Liver (tissue), 9 donors: ENCODE results near the gene CEP126. TPM values are rescaled to one million over a fixed set of nuclear protein-coding genes. Genes with fewer than 3 reads are reported as not detected.

Source experiments
- DNase-seq: peaks from one replicate; pipeline ENCODE4 v3.0.0-alpha.2; 2017; ENCODE audit warnings: low spot score
- H3K27ac ChIP-seq, 2 donors: one replicate each; pipeline ENCODE4 v1.7.0; 2013; ENCODE audit warnings: inconsistent platforms in 2 of 2, low read length in 2 of 2, control low read depth in 1 of 2, low read depth in 1 of 2, mild to moderate bottlenecking in 1 of 2
- H3K27me3 ChIP-seq, 4 donors: one replicate each; pipeline versions ENCODE4 v1.6.1 to v1.7.0; 2013; ENCODE audit warnings: low read length in 3 of 4, inconsistent platforms in 1 of 4, mild to moderate bottlenecking in 1 of 4, moderate library complexity in 1 of 4; ENCODE audit not compliant: control insufficient read depth in 4 of 4, insufficient read depth in 4 of 4
- H3K36me3 ChIP-seq, 4 donors: one replicate each; pipeline versions ENCODE4 v1.6.1 to v1.7.0; 2013; ENCODE audit warnings: low read length in 3 of 4, mild to moderate bottlenecking in 3 of 4, low read depth in 1 of 4, moderate library complexity in 1 of 4; ENCODE audit not compliant: control insufficient read depth in 4 of 4, insufficient read depth in 3 of 4
- H3K4me1 ChIP-seq, 4 donors: one replicate each; pipeline versions ENCODE4 v1.6.1 to v1.7.0; 2013; ENCODE audit warnings: low read length in 3 of 4, mild to moderate bottlenecking in 3 of 4, moderate library complexity in 1 of 4; ENCODE audit not compliant: control insufficient read depth in 4 of 4, insufficient read depth in 4 of 4
- H3K4me3 ChIP-seq, 3 donors: one replicate each; pipeline versions ENCODE4 v1.6.1 to v1.7.0; 2013; ENCODE audit warnings: low read length in 3 of 3, control low read depth in 1 of 3, low read depth in 1 of 3, mild to moderate bottlenecking in 1 of 3
- H3K9ac ChIP-seq, 2 donors: one replicate each; pipeline ENCODE4 v1.7.0; 2013; ENCODE audit warnings: low read length in 2 of 2, mild to moderate bottlenecking in 2 of 2, moderate library complexity in 2 of 2, control low read depth in 1 of 2, low read depth in 1 of 2
- H3K9me3 ChIP-seq, 4 donors: one replicate each; pipeline versions ENCODE4 v1.6.1 to v1.7.0; 2013; ENCODE audit warnings: low read length in 3 of 4; ENCODE audit not compliant: control insufficient read depth in 4 of 4
- ATF3 ChIP-seq: IDR thresholded peaks from 2 replicates; pipeline ENCODE4 v1.6.1; 2016; ENCODE audit warnings: antibody characterized with exemption
- CTCF ChIP-seq: fragments of 150-350 bp; IDR thresholded peaks from 2 replicates; pipeline ENCODE4 v1.5.1; 2017; ENCODE audit warnings: improper control_type of control experiment, low read depth, low read length; ENCODE audit not compliant: missing input control
- EGR1 ChIP-seq, 2 donors: IDR thresholded peaks; 2 replicates each; pipeline ENCODE4 v1.6.1; 2016 to 2018; ENCODE audit warnings: antibody characterized with exemption in 2 of 2, low read depth in 2 of 2
- FOXA1 ChIP-seq: IDR thresholded peaks from 2 replicates; pipeline ENCODE4 v1.6.1; 2016; ENCODE audit warnings: antibody characterized with exemption
- FOXA2 ChIP-seq: IDR thresholded peaks from 2 replicates; pipeline ENCODE4 v1.6.1; 2016; ENCODE audit warnings: antibody characterized with exemption
- GABPA ChIP-seq, 2 donors: IDR thresholded peaks in 1 of 2; conservative IDR thresholded peaks in 1 of 2; 2 replicates each; pipeline ENCODE4 v1.6.1; 2016; ENCODE audit warnings: antibody characterized with exemption in 2 of 2, mild to moderate bottlenecking in 1 of 2, moderate library complexity in 1 of 2
- HNF4A ChIP-seq, 2 donors: conservative IDR thresholded peaks; 2 replicates each; pipeline ENCODE4 v1.6.1; 2016; ENCODE audit warnings: antibody characterized with exemption in 2 of 2, mild to moderate bottlenecking in 2 of 2
- HNF4G ChIP-seq: IDR thresholded peaks from 2 replicates; pipeline ENCODE4 v1.6.1; 2016; ENCODE audit warnings: antibody characterized with exemption
- JUND ChIP-seq, 2 donors: IDR thresholded peaks; 2 replicates each; pipeline ENCODE4 v1.6.1; 2016; ENCODE audit warnings: antibody characterized with exemption in 2 of 2
- NR2F2 ChIP-seq: IDR thresholded peaks from 2 replicates; pipeline ENCODE4 v1.6.1; 2016; ENCODE audit warnings: antibody characterized with exemption
- RAD21 ChIP-seq, 2 donors: IDR thresholded peaks; 2 replicates each; pipeline ENCODE4 v1.6.1; 2016; ENCODE audit warnings: antibody characterized with exemption in 2 of 2, mild to moderate bottlenecking in 2 of 2
- REST ChIP-seq: IDR thresholded peaks from 2 replicates; pipeline ENCODE4 v1.6.1; 2016; ENCODE audit warnings: antibody characterized with exemption, mild to moderate bottlenecking
- RXRA ChIP-seq, 2 donors: IDR thresholded peaks; 2 replicates each; pipeline ENCODE4 v1.6.1; 2017 to 2018; ENCODE audit warnings: antibody characterized with exemption in 2 of 2, mild to moderate bottlenecking in 1 of 2
- SP1 ChIP-seq: IDR thresholded peaks from 2 replicates; pipeline ENCODE4 v1.6.1; 2018; ENCODE audit warnings: antibody characterized with exemption, mild to moderate bottlenecking
- TAF1 ChIP-seq: conservative IDR thresholded peaks from 2 replicates; pipeline ENCODE4 v1.6.1; 2016; ENCODE audit warnings: antibody characterized with exemption, mild to moderate bottlenecking
- YY1 ChIP-seq: IDR thresholded peaks from 2 replicates; pipeline ENCODE4 v1.6.1; 2016; ENCODE audit warnings: antibody characterized with exemption, mild to moderate bottlenecking
- ZBTB33 ChIP-seq: IDR thresholded peaks from 2 replicates; pipeline ENCODE4 v1.6.1; 2016; ENCODE audit warnings: antibody characterized with exemption
- WGBS: extraction: QIAGEN DNeasy Blood & Tissue Kit; methylation state at CpG from one replicate; pipeline ENCODE4 v1.1.7; 2013; 5-methylcytosine and 5-hydroxymethylcytosine counted together
- polyA plus RNA-seq, 2 donors: library from polyadenylated mRNA; stranded (reverse) in 1 of 2; unstranded in 1 of 2; fragments of 200-250 nt in 1 of 2; fragments of >200 nt in 1 of 2; fragmentation: Nextera tagmentation in 1 of 2; extraction: Ambion mirVana in 1 of 2; gene quantifications; one replicate each; pipeline versions ENCODE4 v1.2.1 to v1.2.3, GENCODE V29; 2013 to 2015
- total RNA-seq, 2 donors: library from RNA; depleted of rRNA; stranded (reverse); fragments of >200 nt; gene quantifications; one replicate each; pipeline ENCODE4 v1.2.3, GENCODE V29; 2014
- donor health status: healthy.
- donor health status: healthy.
- donor health status: healthy.
- donor health status: healthy.
- donor health status: healthy.

CEP126 gene
- total and polyA plus RNA-seq, 4 donors = 0.02 to 0.75 (median 0.16) TPM

- Histone ChIP-seq H3K27ac (no peak overlapping the region), H3K9ac (no peak overlapping the region), H3K36me3 (no peaks in the 10 kb centered on the region), H3K9me3 (peaks cover 0 to 5% (median 0%) of the 10 kb centered on the region in 4 donors), H3K27me3 (peaks cover 0 to 5% (median 1%) of the 10 kb centered on the region in 4 donors), H3K4me1 (peaks cover 0 to 7% (median 3%) of the 10 kb centered on the region in 4 donors), H3K4me3 (peak overlapping the region in 1 of 3 donors; percentile 43)
- no peak for DNase-seq
- TF ChIP-seq ATF3 (no peak), HNF4A (conservative IDR thresholded peaks at IDR 0.05) (no peak), NR2F2 (no peak), EGR1 (IDR thresholded peaks at IDR 0.05; ENCODE audit: low read depth in 2 of 2) (no peak), RAD21 (IDR thresholded peaks at IDR 0.05) (no peak), HNF4G (no peak), TAF1 (no peak), FOXA2 (no peak), REST (no peak), ZBTB33 (no peak), YY1 (no peak), GABPA (IDR thresholded peaks at IDR 0.05 in 1 of 2, conservative IDR thresholded peaks at IDR 0.05 in 1 of 2) (no peak), FOXA1 (no peak), JUND (IDR thresholded peaks at IDR 0.05) (no peak)
- WGBS = 40% methylated on average over 4 of the region's 4 CpGs
These were observed 132.0 kb downstream of the CEP126 start for GRCh38 chr11:102046841-102047240.

GRCh38 chr11:102047305-102047924 lies 132.6 kb downstream of the CEP126 start, which contains the start of gene CFAP300:
TSS of gene CFAP300 (plus strand) at chr11:102047437. CDS start at chr11:102047471, 34 bp downstream.
- peak within 1 kb of the TSS in 2 of 3 donors; percentile 35 to 43 for H3K4me3 ChIP-seq
- peaks cover 0 to 5% (median 1%) of the 10 kb centered on the region in 4 donors for H3K27me3 ChIP-seq
- no peak within 1 kb of the TSS for H3K27ac ChIP-seq
- no peak within 1 kb of the TSS for H3K9ac ChIP-seq
- H3K9me3 ChIP-seq = peaks cover 0 to 5% (median 0%) of the 10 kb centered on the region in 4 donors
- H3K36me3 ChIP-seq = no peaks in the 10 kb centered on the region
- H3K4me1 ChIP-seq = peaks cover 0 to 7% (median 3%) of the 10 kb centered on the region in 4 donors
- peak; percentile 35 for DNase-seq
- 5% methylated on average over 45 of the region's 45 CpGs for WGBS
- TF ChIP-seq HNF4G = no peak
- no peak for TF ChIP-seq RAD21 (IDR thresholded peaks at IDR 0.05)
- no peak for TF ChIP-seq ZBTB33
- TF ChIP-seq SP1 = no peak
- TF ChIP-seq FOXA2 = no peak
- TF ChIP-seq CTCF = no peak
- no peak for TF ChIP-seq REST
- TF ChIP-seq TAF1 = no peak
- TF ChIP-seq HNF4A (conservative IDR thresholded peaks at IDR 0.05) = no peak
- no peak for TF ChIP-seq YY1
- no peak for TF ChIP-seq FOXA1
- TF ChIP-seq JUND (IDR thresholded peaks at IDR 0.05) = no peak
- no peak for TF ChIP-seq NR2F2
- no peak for TF ChIP-seq RXRA (IDR thresholded peaks at IDR 0.05)
